Stimulated activated memory B cell treated with anti-CD40 and anti-IgM and Interleukin-4, amounts not matched to agents 10 μg/mL and 1 μg/mL and 100 μg/mL, for 72 hours (primary cell): ENCODE results near the gene XXYLT1.

Experiments used
- ATAC-seq: fragments of 150-1000 bp; cut with Tn5 transposase; 2 replicates; pipeline ENCODE4 v1.10.0; 2021
- H3K27ac Mint-ChIP-seq: one replicate; pipeline ENCODE4 v1.8.0; 2022; ENCODE audit warnings: mild to moderate bottlenecking, mixed read lengths
- H3K27me3 Mint-ChIP-seq: one replicate; pipeline ENCODE4 v1.8.0; 2022; ENCODE audit warnings: mixed read lengths
- H3K36me3 Mint-ChIP-seq: one replicate; pipeline ENCODE4 v1.8.0; 2022; ENCODE audit warnings: mixed read lengths
- H3K4me1 Mint-ChIP-seq: one replicate; pipeline ENCODE4 v1.8.0; 2022; ENCODE audit warnings: mixed read lengths
- H3K4me3 Mint-ChIP-seq: one replicate; pipeline ENCODE4 v1.8.0; 2022; ENCODE audit warnings: mild to moderate bottlenecking, moderate library complexity, mixed read lengths
- H3K9me3 Mint-ChIP-seq: one replicate; pipeline ENCODE4 v1.8.0; 2022; ENCODE audit warnings: mixed read lengths

Gene XXYLT1

GRCh38 chr3:195182470-195182795 is 88.5 kb downstream of the XXYLT1 start:
- no peak for ATAC-seq
- Mint-ChIP-seq H3K27ac (no peak overlapping the region), H3K27me3 (no peaks in the 10 kb centered on the region), H3K4me3 (no peak overlapping the region), H3K4me1 (peaks cover 26% of the 10 kb centered on the region), H3K9me3 (peaks cover 3% of the 10 kb centered on the region), H3K36me3 (peaks cover 23% of the 10 kb centered on the region)

- Mint-ChIP-seq H3K4me1 (peaks cover 23% of the 10 kb centered on the region), H3K27me3 (no peaks in the 10 kb centered on the region), H3K27ac (no peak overlapping the region), H3K9me3 (peaks cover 3% of the 10 kb centered on the region), H3K36me3 (peaks cover 28% of the 10 kb centered on the region), H3K4me3 (no peak overlapping the region)
- no peak for ATAC-seq
Measured at GRCh38 chr3:195181741-195182469, 89.1 kb downstream of the XXYLT1 start.

GRCh38 chr3:195181113-195181498 is 89.9 kb downstream of the XXYLT1 start:
- ATAC-seq = no peak
- Mint-ChIP-seq H3K4me1 (peaks cover 16% of the 10 kb centered on the region), H3K27ac (no peak overlapping the region), H3K4me3 (no peak overlapping the region), H3K36me3 (peaks cover 26% of the 10 kb centered on the region), H3K9me3 (no peaks in the 10 kb centered on the region), H3K27me3 (no peaks in the 10 kb centered on the region)

GRCh38 chr3:195180490-195181112 is 90.4 kb downstream of the XXYLT1 start:
- Mint-ChIP-seq H3K4me3 (no peak overlapping the region), H3K9me3 (no peaks in the 10 kb centered on the region), H3K27me3 (no peaks in the 10 kb centered on the region), H3K4me1 (peaks cover 11% of the 10 kb centered on the region), H3K27ac (no peak overlapping the region), H3K36me3 (peaks cover 22% of the 10 kb centered on the region)
- no peak for ATAC-seq

GRCh38 chr3:195179776-195180489 is 91.0 kb downstream of the XXYLT1 start:
- no peak for ATAC-seq
- H3K36me3 Mint-ChIP-seq = peaks cover 29% of the 10 kb centered on the region

GRCh38 chr3:195178124-195178910 is 92.6 kb downstream of the XXYLT1 start:
- peaks cover 34% of the 10 kb centered on the region for H3K36me3 Mint-ChIP-seq
- peak overlapping the region; percentile 8 for H3K27ac Mint-ChIP-seq
- no peaks in the 10 kb centered on the region for H3K9me3 Mint-ChIP-seq
- no peaks in the 10 kb centered on the region for H3K27me3 Mint-ChIP-seq
- ATAC-seq = no peak
- H3K4me1 Mint-ChIP-seq = peaks cover 6% of the 10 kb centered on the region
- H3K4me3 Mint-ChIP-seq = no peak overlapping the region

More at GRCh38 chr3:195179776-195180489, 91.0 kb downstream of the XXYLT1 start:
- H3K27ac Mint-ChIP-seq = no peak overlapping the region
- peaks cover 5% of the 10 kb centered on the region for H3K4me1 Mint-ChIP-seq
- H3K4me3 Mint-ChIP-seq = no peak overlapping the region
- no peaks in the 10 kb centered on the region for H3K27me3 Mint-ChIP-seq
- no peaks in the 10 kb centered on the region for H3K9me3 Mint-ChIP-seq

- Mint-ChIP-seq H3K4me1 (peaks cover 6% of the 10 kb centered on the region), H3K36me3 (peaks cover 34% of the 10 kb centered on the region), H3K4me3 (no peak overlapping the region), H3K27ac (no peak overlapping the region), H3K27me3 (no peaks in the 10 kb centered on the region), H3K9me3 (no peaks in the 10 kb centered on the region)
- ATAC-seq = no peak
Measured at GRCh38 chr3:195177422-195178123, 93.4 kb downstream of the XXYLT1 start.

GRCh38 chr3:195176776-195177175 is 94.2 kb downstream of the XXYLT1 start:
- H3K27me3 Mint-ChIP-seq = no peaks in the 10 kb centered on the region
- no peak overlapping the region for H3K27ac Mint-ChIP-seq
- H3K4me1 Mint-ChIP-seq = peaks cover 6% of the 10 kb centered on the region
- H3K36me3 Mint-ChIP-seq = peaks cover 34% of the 10 kb centered on the region
- ATAC-seq = no peak
- no peak overlapping the region for H3K4me3 Mint-ChIP-seq
- H3K9me3 Mint-ChIP-seq = no peaks in the 10 kb centered on the region

GRCh38 chr3:195175476-195176337 is 95.3 kb downstream of the XXYLT1 start:
- Mint-ChIP-seq H3K9me3 (no peaks in the 10 kb centered on the region), H3K27me3 (no peaks in the 10 kb centered on the region), H3K27ac (no peak overlapping the region), H3K36me3 (peaks cover 34% of the 10 kb centered on the region), H3K4me1 (peaks cover 6% of the 10 kb centered on the region), H3K4me3 (no peak overlapping the region)
- ATAC-seq = no peak

- H3K36me3 Mint-ChIP-seq = peaks cover 34% of the 10 kb centered on the region
- peak overlapping the region; percentile 32 for H3K27ac Mint-ChIP-seq
- H3K4me1 Mint-ChIP-seq = peaks cover 6% of the 10 kb centered on the region
- no peak for ATAC-seq
- H3K9me3 Mint-ChIP-seq = no peaks in the 10 kb centered on the region
- H3K27me3 Mint-ChIP-seq = no peaks in the 10 kb centered on the region
- H3K4me3 Mint-ChIP-seq = no peak overlapping the region
Measured at GRCh38 chr3:195175076-195175475, 95.9 kb downstream of the XXYLT1 start.

GRCh38 chr3:195173657-195174056 is 97.3 kb downstream of the XXYLT1 start:
- Mint-ChIP-seq H3K27me3 (no peaks in the 10 kb centered on the region), H3K9me3 (no peaks in the 10 kb centered on the region), H3K36me3 (peaks cover 24% of the 10 kb centered on the region), H3K4me3 (no peak overlapping the region), H3K4me1 (peaks cover 6% of the 10 kb centered on the region), H3K27ac (no peak overlapping the region)
- ATAC-seq = no peak

GRCh38 chr3:195172896-195173295 is 98.1 kb downstream of the XXYLT1 start:
- H3K27ac Mint-ChIP-seq = no peak overlapping the region

GRCh38 chr3:195172039-195172684 is 98.8 kb downstream of the XXYLT1 start:
- Mint-ChIP-seq H3K36me3 (peaks cover 16% of the 10 kb centered on the region), H3K9me3 (no peaks in the 10 kb centered on the region), H3K27me3 (no peaks in the 10 kb centered on the region), H3K27ac (no peak overlapping the region), H3K4me3 (no peak overlapping the region), H3K4me1 (peaks cover 6% of the 10 kb centered on the region)
- ATAC-seq = no peak

More at GRCh38 chr3:195172896-195173295, 98.1 kb downstream of the XXYLT1 start:
- Mint-ChIP-seq H3K4me1 (peaks cover 6% of the 10 kb centered on the region), H3K4me3 (no peak overlapping the region), H3K27me3 (no peaks in the 10 kb centered on the region), H3K36me3 (peaks cover 19% of the 10 kb centered on the region), H3K9me3 (no peaks in the 10 kb centered on the region)
- ATAC-seq = no peak
